C4-2B (cell line): ENCODE measurements around the gene KRT9.
"Not testable (repeated sequence)": the region's sequence is repeated elsewhere in the genome, so short reads cannot be mapped to it uniquely, and the experiment has no call there.

ENCODE experiments used
- ZFX ChIP-seq: fragments of 450-650 bp; IDR thresholded peaks from 2 replicates; pipeline ENCODE4 v1.6.1; 2017
- TF ChIP-seq, protein P1 (sequence below): fragments of 450-650 bp; conservative IDR thresholded peaks from 2 replicates; pipeline ENCODE4 v1.5.1; 2017; ENCODE audit warnings: mild to moderate bottlenecking

DNA sequence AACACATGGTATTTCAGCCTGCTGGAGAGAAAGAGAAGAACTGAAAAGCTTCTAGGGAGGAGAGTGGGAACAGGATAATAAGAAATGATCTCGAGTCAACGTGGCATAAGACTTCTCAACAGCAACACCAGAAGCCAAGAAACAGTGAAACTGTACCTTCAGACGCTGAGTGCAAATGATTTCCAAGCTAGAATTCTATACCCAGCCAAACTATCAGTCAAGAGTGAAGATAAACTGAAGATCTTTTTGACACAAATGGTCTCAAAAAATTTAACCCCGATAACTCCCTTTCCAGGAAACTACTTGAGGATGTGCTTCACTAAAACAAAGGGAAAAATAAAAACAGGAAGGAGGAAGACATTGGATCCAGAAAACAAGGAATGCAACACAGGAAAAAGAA, 35.1 kb upstream of the KRT9 start:
- TF ChIP-seq, protein P1, sequence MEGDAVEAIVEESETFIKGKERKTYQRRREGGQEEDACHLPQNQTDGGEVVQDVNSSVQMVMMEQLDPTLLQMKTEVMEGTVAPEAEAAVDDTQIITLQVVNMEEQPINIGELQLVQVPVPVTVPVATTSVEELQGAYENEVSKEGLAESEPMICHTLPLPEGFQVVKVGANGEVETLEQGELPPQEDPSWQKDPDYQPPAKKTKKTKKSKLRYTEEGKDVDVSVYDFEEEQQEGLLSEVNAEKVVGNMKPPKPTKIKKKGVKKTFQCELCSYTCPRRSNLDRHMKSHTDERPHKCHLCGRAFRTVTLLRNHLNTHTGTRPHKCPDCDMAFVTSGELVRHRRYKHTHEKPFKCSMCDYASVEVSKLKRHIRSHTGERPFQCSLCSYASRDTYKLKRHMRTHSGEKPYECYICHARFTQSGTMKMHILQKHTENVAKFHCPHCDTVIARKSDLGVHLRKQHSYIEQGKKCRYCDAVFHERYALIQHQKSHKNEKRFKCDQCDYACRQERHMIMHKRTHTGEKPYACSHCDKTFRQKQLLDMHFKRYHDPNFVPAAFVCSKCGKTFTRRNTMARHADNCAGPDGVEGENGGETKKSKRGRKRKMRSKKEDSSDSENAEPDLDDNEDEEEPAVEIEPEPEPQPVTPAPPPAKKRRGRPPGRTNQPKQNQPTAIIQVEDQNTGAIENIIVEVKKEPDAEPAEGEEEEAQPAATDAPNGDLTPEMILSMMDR, result not testable (repeated sequence)
- not testable (repeated sequence) for TF ChIP-seq ZFX
